ENCODE measurements around the gene TIMP1.
"Not testable (repeated sequence)": the region's sequence is repeated elsewhere in the genome, so short reads cannot be mapped to it uniquely, and the experiment has no call there.

TIMP1 gene

DNA sequence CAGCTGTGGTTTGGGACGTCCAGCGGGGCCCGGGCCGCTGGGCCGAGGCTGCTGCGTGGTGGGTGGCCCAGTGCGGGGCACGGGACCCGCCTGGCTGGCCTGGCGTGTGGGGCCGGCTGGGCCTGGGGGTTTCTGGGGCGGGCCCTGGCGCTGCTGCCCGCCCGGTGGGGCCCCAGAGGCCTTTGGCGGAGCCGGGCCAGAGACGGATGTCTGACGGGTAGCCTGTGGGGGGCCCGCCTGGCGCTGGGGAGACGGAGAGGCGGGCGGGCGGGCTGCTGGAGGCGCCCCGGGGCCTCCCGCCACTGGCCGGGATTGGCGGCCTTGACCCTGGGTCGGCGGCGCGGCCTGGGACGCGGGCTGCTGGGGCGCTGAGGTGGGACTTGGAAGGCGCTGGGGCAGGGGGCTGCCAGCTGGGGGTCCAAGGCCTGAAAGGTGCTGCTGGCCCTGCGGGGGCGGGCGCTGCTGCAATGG, 8.1 kb upstream of the TIMP1 start:
- no peak for DNase-seq

DNA sequence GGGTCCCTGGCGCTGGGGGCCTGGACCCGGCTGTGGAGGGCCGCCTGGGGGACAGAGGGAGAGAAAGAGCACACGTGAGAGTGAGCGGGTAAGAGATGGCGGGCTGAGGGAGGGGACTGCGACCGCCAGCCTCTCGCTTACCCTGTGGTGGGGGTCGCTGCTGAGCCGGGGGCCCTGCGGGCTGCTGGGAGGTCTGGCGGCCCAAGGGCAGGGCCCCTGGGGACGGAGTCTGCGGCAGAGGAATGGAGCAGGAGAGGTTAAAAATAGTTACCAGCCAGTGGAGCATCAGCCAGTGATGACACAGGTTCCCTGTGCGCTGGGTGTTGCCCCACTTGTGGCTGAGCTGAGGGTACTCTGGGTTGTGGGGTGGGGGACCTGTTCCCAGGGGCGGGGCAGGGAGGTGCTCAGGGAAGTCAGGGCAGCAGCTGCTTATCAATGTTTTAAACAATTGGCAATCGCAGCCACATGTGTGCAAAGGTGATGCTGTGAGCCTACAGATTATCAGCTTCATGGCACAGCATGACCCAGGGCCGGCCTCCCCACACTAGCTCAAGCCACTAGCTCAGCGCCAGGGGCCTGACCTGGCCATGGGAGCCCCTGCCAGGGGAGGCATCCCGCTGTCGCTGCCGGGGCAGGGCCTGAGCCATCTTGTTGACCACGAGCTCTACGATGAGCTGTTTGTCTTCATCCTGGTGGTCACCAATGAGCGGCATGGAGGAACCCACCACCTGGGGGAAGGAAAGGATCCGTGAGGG, 7.5 kb upstream of the TIMP1 start:
- DNase-seq = no peak

DNA sequence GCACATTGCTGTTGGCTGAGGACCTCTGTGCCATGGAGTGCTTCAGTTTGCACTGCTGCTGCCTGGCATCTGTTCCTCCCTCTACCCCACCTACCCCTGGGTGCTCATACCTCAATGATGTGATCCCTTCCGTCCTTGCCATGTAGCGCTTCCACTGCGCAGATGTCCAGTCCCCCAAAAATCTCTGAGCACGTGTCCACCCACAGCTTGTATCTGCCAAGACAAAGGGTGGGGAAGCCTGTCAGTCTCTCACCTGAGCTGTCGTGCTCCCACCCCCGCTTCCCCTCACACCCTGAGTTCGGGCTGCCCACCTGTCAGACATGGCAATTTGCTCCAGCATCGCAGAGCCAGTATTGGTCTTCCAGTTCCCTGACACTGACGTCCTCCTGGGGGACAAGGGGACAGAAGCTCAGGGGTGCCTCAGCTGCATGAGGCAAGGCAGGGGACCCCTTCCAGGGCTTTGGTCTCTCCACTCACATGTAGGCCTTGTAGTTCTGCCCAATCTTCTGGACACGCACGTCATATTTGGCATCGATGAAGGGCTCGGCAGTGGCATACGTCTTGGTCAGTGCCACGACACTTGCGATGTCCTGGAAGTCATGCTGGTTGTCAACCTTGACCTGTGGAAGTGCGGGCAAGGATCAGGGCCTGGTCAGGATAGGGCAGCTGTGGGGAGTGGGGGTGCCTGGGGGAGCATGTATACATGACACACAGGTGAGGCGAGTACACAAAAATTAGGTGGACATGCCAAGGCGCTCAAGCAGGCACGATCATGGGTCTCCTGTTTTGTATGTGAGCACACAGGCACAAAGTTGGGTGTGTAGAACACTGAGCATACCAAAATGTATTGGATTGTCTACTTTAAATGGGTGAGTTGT, 6.0 kb upstream of the TIMP1 start:
- DNase-seq = no peak

DNA sequence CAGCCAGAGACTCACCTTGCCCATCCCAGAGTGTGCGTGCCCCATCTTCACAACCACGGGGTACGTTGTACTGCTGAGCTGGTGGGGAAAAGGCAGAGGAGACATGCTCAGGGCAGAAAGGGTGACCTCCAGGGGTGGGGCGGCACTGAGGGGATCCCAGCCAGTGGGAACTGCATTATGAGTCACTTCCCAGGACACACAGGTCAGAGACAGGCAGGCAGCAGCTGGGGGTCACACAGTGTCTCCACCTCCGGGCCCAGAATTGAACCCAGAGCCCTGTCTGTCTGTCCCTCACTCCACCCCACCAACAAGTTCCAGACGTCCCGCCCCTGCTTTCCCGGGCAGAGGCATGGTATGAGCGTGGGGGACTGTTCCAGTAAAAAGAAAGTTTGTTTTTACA, 4.8 kb upstream of the TIMP1 start:
- DNase-seq = no peak

DNA sequence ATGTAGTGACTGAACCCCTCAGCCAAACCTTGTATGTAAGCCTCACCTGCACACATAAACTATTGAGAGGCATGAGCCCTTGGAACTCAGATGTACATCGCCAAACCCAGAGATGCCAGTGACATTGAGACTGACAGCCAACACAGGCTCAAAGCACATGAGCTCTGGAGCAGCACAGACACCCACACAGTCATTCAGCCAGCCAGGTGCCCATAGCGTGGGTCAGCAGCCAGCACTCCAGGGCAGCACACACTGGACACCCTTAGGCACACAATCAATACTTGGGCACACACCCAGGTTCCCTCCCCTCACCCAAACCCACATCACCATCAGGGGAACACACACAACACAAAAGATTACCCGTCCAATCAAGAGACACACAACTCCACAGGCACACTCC, 4.3 kb upstream of the TIMP1 start:
- DNase-seq = no peak

DNA sequence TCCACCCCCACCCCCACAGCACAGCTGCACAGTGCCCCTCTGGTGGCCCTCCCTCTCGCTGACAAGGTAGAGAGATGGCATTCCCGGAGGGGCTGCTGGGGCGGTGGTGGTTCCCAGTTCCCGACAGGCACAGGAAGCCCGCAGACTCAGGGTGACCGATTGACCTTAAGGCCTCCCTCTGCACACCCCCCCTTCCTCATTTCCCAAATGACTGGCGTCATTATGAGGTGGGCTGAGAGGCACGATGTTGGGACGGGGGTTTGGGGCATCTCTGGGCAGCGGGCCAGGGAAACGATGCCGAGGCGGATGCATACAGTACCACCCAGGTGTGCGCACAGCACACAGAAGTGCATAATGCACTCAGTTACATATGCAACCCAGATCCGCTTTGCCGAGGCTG, 3.5 kb upstream of the TIMP1 start:
- DNase-seq = no peak

DNA sequence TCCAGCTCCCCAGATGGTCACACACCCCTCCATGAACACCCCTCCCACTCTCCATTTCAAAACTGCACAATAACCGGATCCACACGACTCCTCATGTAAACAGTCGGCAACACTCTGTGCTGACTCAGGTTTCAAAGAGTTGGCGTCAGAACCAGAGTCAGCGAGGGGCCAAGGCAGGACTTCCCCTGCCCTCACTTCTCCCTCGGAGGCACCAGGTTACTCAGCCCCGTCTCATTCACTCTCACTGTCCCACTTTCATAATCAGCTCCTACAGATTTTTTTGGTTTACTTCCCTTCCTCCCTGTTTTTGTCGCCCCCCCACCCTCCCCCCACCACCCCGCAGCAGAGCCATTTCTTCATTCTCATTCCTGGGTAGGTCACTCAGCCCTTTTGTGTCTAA, 2.7 kb upstream of the TIMP1 start:
- peak; percentile 78 for DNase-seq

DNA sequence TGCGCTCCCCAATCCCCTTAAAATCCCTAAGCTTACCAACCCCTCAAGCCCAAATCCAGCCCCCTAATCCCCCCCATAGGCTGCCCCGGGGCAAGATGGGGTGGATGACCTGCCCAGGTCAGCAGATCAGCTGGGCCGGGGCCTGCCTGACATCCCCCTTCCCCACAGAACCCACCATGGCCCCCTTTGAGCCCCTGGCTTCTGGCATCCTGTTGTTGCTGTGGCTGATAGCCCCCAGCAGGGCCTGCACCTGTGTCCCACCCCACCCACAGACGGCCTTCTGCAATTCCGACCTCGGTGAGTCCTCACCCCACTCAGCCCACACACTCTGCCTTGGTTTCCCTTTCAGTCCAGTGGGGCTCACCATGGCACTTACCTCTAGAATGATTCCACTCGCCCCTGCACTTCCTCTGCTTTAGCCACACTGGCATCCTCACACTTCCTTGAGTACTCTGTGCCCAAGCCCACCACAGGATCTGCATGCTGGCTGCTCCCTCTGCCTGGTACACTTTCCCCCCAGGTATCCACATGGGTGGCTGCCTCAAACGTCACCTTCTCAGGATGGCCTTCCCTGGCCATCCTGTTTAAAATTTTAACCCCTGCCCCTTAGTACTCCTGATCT, 1.1 kb downstream of the TIMP1 start:
- DNase-seq = no peak

DNA sequence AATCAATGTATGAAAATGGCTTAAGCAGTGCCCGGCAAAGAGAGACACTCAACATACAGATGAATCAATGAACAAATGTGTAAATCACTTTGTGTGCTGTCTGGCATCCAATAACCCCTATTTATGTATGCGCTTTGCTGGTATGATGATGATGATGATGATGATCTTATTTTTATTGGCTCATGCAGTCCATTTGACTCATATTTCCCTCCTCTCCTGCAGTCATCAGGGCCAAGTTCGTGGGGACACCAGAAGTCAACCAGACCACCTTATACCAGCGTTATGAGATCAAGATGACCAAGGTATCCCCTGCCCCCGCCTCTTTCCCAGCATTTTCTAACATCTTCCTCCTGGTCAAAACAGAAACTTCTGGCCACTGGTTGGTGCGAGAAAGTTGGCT, 2.5 kb downstream of the TIMP1 start:
- no peak for DNase-seq

DNA sequence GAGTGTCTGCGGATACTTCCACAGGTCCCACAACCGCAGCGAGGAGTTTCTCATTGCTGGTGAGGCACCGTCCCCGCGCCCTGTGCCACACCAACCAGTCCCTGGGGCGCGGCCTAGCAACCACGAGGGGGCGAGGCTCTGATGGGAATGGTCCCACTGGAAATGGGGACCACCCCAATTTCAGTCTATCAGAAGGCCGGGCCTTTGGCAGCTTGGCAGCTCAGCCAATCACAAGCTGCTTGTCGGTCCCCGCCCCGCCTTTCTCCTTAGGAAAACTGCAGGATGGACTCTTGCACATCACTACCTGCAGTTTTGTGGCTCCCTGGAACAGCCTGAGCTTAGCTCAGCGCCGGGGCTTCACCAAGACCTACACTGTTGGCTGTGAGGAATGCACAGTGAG, 3.0 kb downstream of the TIMP1 start:
- no peak for DNase-seq

DNA sequence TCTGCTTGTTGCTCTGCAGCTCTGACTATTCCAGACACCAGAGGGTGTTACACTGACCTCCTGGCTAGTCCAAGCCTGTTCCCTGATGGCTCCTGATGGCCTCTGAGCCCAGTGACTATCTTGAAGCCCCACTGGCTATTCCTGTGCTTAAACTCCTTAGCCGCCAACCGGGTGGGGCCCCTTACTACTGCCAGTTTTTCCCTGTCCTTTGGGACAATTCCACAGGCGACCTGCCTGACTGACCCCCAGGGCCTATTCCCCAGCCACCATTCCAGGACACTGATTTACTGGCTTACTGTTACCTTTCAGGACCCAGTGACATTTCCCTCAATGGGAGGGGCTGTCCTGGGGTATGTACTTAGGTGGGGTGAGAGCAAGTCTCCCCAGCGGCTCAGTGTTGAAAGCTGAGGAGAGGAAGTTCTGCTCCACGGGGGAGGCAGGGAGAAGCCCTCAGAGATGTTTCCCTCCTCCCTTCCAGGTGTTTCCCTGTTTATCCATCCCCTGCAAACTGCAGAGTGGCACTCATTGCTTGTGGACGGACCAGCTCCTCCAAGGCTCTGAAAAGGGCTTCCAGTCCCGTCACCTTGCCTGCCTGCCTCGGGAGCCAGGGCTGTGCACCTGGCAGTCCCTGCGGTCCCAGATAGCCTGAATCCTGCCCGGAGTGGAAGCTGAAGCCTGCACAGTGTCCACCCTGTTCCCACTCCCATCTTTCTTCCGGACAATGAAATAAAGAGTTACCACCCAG, 4.0 kb downstream of the TIMP1 start:
- no peak for DNase-seq

DNA sequence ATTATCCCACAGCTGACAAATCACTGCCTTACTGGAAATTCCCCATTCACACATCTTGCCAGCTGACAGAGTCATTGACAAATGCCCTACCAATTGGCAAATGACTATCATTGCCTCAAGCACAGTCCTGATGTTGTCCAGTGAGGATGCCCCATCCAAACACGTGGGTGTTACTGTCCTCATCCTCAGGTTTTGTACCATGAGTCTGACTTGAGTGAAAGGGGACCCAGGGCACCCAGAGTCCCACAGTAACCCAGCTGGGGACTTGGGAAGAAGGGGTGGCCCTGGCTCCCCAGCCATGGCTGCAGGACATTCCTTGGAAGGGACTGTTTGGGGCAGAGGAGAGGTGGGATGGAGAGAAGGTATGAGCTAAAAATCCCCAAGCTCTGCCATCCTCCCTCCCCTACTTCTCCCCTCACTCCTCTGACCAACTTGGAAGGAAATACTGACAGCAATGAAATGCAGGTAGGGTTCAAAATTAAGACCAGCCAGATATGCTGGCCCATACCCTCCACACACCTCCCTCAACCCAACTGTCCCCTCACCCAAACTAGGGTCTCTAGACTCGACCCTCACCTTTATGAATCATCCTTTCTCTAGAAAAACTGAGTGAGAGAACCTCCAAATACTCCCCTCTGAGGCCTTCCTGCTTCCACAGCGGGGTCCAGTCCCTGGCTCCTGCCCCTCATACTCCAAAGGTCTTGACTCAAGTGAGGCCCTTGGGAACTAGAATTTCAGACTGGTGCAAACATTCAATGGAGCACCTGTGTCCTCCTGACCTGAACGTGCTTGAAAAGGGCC, 5.1 kb downstream of the TIMP1 start:
- DNase-seq = no peak

DNA sequence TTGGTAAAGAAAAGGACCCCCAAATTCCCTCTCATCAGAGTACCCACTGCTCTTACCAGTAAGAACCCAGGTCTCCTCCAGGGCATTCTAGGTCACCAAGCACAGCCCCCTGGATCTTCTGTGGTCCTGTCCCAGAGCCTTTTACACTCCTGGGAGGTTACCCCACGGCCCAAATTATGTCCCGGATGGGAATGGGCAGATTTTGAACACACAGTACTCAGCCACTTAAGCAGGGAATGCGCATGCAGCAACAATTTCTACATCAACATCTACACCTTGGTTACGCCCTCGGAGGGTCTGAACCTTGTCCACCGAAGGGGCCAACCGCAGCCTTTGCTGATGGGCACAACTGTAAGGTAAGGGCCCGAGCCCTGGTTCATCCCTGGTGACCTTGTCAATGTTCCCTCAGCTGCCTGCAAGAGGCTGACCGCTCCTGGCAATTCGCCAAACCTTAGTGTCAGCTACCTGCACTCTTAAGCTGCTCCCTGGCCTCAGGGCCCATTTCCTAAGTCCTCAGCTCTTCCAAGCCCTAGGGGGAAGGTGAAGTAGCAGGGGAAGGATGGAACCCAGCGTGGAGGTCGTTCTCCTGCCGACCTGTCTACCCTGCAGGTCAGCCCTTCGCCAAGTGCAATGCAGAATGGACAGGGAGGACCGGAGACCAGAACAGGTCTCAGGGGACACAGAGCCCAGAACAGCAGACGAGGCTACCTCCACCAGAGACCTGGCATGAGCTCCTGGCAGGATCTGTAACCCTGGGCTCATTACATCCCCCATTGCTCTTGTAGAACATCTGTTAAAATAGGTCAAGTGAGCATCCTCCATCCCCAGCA, 5.9 kb downstream of the TIMP1 start:
- DNase-seq = no peak

DNA sequence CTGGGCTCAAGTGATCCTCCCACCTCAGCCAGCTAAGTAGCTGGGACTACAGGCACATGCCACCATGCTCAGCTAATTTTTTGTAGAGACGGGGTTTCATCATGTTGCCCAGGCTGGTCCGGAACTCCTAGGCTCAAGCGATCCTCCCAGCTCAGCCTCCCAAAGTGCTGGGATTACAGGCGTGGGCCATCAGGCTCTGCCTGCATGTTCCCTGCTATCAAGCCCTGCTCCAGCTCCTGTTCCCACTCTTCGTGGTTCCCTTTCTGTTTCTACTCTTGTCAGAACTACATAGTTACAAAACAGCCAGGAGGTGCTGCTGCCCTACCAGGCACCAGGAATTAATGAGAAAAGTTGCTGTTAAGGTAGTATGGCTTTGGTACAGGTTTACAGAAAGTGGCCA, 8.7 kb downstream of the TIMP1 start:
- DNase-seq = no peak

DNA sequence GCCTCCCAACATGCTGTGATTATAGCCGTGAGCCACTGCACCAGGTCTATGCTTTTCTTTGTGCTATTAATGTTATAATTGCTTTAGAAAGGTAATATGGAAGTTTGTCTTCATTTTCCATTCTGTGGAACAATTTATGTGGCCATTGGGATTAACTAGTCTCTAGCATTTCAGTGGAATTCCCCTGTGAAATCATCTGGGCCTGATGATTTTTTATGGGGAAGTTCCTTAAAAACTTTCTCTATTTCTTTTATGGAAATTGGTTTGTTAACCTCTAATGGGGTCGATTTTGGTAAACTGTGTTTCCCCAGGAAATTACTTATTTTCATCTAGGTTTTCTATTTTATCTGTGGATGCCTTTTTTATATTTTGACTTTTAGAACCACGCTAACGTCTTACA, 11.3 kb downstream of the TIMP1 start:
- DNase-seq = no peak

DNA sequence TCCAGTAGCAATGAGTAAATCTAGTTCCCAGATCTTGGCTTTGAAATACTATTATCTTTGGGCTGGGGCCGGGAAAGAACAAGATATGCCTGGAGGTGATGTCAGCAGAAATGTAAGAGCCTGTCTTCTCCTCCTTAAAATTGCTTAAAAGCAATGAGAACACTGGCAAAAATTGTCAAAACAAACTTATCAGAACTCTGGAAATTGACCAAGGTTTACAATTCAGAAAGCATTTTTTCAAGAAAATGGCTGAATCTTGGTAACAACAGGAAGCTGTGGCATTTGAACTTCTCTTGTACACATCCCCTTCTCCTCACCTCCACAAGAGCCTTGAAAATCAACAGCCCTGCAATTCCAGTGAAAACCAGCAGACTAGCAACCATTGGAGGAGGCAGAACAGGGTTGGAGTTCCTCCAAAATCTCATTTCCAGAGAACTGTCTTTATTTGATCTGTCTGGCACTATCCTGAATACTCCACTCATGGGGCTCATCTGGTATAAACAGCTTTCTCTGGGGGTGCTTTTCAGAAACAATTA, 13.5 kb downstream of the TIMP1 start:
- DNase-seq = no peak

DNA sequence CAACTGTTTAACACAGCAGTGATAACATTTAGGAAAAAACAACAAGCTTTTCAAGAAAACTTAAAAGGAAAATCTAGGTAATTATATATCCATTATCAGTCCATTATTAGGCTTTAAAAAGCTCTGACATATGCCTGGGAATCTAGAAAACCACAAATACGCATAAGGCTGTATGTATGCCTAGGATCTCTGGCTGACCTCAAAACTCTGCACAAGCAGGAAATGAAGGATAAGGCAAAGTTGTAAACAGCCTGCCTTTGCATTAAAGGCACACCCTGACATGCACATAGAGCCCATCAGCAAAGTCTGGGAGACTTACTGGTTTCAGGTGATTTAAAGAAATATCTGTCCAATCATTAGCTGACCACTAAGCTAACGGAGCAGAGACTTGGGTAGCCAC, 14.0 kb downstream of the TIMP1 start:
- DNase-seq = no peak

DNA sequence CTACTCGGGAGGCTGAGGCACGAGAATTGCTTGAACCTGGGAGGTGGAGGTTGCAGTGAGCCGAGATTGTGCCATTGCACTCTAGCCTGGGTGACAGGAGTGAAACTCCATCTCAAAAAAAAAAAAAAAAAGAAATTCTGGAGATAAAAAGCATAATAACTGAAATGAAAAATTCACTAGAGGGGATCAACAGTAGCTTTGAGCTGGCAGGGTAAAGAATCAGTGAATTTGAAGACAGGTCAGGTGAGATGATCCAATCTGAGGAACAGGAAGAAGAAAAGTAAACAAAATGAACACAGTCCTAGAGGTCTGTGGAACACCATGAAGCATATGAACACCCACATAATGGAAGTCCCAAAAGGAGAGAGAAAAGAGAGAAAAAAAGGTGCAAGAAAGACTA, 15.0 kb downstream of the TIMP1 start:
- no peak for DNase-seq

DNA sequence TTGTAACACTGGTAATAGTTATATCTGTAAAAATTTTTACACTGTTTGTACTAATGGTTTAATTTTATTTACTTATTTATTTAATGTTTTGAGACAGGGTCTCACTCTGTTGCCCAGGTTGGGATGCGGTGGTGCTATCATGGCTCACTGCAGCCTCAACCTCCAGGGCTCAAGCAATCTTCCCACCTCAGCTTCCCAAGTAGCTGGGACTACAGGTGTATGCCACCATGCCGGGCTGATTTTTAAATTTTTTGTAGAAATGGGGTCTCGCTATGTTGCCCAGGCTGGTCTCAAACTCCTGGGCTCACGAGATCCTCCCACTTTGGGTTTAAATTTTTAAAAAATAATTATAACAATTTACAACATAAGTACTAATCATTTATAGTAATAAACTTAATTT, 20.9 kb downstream of the TIMP1 start:
- DNase-seq = not testable (repeated sequence)

DNA sequence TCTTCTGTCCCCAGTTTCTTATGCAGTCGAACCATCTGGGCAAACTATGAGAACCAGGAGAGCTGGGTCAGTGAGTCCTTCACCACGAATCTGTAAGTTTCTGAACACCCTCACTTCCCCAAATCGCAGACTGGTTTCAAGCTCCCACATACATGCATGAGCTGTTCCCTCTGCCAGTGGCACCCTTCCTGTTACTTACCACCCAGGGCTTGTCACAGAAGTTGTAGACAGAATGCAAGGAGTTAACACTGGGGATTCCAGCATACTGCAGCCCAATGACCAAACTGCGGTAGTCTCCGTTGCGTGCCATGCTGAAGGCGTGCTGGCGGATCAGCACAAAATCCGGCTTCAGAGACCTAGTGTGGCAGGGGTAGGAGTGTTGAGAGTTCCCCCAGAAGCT, 22.8 kb downstream of the TIMP1 start:
- no peak for DNase-seq

DNA sequence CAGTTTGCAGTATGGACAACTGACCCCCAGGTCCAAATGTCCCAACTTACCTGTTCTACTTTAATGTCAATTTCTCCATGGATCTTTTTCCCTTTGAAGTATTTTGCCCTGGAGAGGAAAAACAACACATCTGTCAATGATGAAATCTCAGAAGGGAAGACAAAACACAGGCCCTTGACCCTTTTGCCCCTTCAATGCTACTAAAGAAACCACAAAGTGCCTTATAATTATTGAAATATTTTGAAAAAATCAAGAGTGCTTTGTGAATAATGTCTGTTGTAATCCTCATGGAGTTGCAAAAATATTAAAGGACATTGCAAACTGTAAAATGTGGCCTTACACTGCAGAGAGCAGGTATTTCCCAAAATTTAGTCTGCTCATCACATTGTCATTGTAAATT, 24.9 kb downstream of the TIMP1 start:
- DNase-seq = no peak
